ENCODE data around the gene SKIC3.

- TF ChIP-seq EP300 (IDR thresholded peaks at IDR 0.05) (no peak), CTCF (IDR thresholded peaks at IDR 0.05) (no peak), POLR2A (IDR thresholded peaks at IDR 0.05) (no peak)
Measured at GRCh38 chr5:95555553-95555952, 776 bp upstream of the SKIC3 start.

All from stomach (tissue), 4 donors.